ENCODE results near the gene NAALADL2.
"Not testable (repeated sequence)": the region's sequence is repeated elsewhere in the genome, so short reads cannot be mapped to it uniquely, and the experiment has no call there.

The NAALADL2 gene

DNA sequence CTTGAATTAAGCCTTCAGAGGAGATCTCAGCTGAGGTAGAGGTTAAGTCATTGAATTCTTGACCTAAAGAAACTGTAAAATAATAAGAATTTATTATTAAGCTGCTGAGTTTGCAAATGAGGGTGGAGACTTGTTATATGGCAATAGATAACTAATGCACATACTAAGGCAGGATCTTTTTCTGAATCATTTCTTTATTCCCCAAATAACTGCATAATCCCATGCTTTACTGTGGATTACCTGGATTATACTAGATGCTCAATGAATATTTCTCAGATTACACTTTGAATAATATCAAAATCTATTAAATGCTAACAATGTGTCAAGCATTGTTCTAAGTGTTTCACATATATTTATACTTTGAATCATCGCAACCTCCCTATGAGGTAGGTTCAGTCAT, 532.5 kb downstream of the NAALADL2 start:
- no peak for DNase-seq

DNA sequence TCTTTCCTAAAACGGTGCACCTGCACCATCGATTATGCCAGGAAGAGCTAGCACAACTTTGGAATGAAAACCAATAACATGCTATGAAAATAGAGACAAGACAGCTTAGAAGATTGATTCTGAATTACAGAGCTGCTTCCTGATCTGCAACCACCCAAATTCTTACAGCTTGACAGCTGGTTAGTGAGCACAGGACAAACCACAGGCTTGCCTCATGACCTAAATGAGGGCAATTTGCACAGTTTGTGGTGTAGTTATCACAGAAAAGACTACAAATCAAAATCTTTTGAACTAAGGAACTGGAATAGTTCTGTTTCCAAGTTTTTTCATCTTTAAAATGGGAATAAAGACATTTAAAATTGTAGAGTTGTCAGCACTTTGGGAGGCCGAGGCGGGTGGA, 533.5 kb downstream of the NAALADL2 start:
- no peak for DNase-seq

GRCh38 chr3:175397372-175397771, 538.2 kb downstream of the NAALADL2 start:
- DNase-seq: no peak

DNA sequence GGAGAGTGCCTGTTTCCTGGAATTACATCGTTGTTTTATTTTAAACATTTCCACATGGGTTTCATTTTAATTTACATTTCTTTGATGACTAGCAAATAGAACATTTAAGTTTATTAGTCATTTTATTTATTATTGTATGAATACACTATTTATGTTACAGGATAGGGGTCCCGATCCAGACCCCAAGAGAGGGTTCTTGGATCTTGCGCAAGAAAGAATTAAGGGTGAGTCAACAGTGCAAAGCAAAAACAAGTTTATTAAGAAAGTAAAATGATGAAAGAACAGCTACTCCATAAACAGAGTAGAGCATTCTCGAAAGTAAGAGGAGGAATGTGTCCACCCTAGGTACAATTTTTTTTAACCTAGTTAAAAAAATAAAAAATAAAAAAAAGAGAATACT, 539.5 kb downstream of the NAALADL2 start:
- DNase-seq: no peak

GRCh38 chr3:175399156-175399840, 540.2 kb downstream of the NAALADL2 start:
- DNase-seq: no peak

DNA sequence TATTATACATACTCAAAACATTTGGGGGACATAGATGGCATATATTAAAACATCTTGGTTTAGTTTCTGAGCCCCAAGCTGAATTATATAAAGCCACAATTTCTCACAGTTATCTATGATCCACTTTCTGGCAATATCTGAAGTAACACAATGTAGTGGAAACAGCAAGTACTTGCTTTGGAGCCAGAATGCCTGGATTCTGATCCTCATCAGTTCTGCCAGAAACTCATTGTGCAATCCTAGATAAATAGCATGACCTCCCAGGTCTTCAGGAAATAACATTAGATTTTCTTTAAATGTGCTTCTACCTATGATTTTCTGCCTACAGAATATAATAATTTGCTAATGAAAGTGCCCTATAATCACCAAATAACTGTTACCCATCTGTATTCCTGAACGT, 544.9 kb downstream of the NAALADL2 start:
- no peak for DNase-seq

GRCh38 chr3:175404621-175405020, 545.5 kb downstream of the NAALADL2 start:
- no peak for DNase-seq

- DNase-seq: no peak
These were observed 551.1 kb downstream of the NAALADL2 start for GRCh38 chr3:175410251-175410650.

- no peak for DNase-seq
These were observed 552.3 kb downstream of the NAALADL2 start for GRCh38 chr3:175411405-175411804.

DNA sequence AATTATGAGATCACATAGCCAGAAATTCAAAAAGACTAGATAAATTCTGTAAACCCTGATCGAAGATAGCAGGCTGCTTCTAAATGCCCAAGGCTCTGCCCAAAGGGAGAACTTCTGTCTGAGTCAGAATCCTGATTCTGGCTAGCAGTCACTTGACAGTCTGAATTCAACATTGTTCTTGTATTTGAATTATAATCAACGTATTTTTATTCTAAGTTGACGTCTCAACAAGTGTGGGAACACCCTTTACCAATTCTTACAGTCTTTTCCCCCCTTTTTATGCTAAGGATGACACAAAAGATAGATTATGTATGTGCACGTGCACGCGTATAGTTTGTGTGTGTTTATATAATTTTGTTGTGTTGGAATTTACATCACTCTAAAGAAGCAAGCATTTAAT, 552.8 kb downstream of the NAALADL2 start:
- DNase-seq: no peak

DNA sequence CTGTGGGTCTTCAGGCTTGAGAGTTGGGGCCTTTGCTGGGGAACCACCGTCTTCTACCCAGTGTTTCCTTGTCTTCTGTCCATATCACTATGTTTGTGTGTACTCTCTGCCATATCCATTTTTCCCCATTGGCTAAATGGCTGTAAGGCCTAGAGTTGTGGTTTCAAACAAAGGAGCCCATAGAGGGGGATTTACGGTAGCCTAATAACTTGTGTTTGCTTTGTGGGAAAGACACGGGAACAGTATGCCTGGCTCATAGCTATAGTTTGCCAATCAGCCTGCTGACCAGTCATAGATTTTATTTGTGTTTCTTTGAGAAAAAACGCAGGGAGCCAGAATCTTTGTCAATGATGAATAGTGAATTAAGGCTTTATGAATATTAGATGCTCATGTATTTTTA, 554.8 kb downstream of the NAALADL2 start:
- DNase-seq: no peak

DNA sequence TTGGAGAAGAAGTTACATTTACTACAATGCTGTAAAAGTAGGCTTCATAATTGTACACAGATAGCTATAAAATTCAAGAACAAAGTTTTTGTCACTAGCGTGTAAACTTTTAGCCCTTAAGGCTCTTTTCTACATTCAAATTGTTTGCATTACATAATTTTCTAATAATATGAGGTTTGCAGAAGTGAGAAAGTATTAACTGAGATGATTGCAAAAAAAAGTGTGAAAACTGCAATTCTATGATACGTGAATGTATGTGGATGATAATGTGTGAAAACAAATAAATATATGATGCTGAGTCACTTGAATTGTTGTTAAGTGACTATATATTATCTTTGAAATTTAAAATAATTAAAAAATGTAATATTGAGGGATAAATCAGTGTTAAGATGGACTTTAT, 557.5 kb downstream of the NAALADL2 start:
- no peak for DNase-seq

DNA sequence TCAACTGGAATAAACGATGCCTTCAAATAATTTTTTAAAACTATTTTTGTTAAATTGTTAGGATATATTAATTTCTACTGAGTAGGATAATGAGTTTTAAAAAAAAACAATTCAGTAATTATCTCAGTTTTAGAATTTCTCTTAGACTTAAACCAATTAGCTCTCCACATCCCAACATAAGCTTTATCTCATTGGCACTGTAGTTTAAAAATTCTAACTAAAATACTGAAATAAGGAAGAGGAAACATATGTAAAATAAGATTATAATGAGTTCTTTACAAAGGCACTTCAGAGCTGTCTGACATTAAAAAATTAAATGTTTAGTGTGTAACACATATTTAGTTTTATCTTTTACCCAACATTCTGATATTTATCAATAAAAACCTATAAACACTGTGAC, 558.3 kb downstream of the NAALADL2 start:
- DNase-seq: no peak

GRCh38 chr3:175421902-175422301, 562.8 kb downstream of the NAALADL2 start:
- DNase-seq: no peak

DNA sequence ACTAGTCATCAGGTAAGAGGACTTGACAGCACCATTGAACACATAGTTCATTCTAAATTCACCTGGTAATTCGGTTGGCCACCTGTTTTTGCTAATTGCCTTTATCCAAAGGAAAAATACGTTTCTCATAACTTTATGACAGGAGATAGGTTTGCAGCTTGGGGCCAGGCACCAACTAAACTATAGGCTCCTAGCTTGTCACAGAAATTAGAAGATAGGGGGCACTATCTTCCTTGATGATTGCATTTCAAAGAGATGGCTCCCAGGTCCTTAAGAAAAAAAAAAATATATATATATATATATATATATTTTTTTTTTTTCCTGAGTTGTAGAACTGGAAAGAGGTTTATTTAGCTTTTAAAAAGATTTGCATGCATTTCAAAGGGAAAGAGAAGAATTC, 563.6 kb downstream of the NAALADL2 start:
- DNase-seq: no peak

GRCh38 chr3:175423848-175424247, 564.7 kb downstream of the NAALADL2 start:
- not testable (repeated sequence) for DNase-seq

DNA sequence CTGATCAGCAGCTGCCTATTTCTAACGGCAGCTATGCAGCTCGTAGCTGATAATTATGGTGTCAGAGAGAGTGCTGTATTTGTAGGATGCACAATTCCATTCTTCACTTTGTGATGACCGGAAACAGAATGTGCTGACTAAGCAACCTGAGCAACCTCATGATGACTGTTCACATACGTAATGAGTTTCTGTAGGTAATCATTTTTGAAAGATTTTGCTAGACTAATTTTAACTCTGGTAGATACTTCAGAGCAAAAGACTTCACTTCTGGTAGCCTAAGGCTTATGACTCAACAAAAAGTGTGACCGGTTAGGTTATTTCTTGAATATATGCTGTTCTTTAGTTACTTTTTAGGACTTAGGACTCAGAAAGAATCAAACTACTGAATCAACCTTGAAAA, 567.7 kb downstream of the NAALADL2 start:
- no peak for DNase-seq

GRCh38 chr3:175428466-175428865, 569.3 kb downstream of the NAALADL2 start:
- no peak for DNase-seq

- no peak for DNase-seq
These were observed 572.0 kb downstream of the NAALADL2 start for GRCh38 chr3:175430983-175431773.

DNA sequence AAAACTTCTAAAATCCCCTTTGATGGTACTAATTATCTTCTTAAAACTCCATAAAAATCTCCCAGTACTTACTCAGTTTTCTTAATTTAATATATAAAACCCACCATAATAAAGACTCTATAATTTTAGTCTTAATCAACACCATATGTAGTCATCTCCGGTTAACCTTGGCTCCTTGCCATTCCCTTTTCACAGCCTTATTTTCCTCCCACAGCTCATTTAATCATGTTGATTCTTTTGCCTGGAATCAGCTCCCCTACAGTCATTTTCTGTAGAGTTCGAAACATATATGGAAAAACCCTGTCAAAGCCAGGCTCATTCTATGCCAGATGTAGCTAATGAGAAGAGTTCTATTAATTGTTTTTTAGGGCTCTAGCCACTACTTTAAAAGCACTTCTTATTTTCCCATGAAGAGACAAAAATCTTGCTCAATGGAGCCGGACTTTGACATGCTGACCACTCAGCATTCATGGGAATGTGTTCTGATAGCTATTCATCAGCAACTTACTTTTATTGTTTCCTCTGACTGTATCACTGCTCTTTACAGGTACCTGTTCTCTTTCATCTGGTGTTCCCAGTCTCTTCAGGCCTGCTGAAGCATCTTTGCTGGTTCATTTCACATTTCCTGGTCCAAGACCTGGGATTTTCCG, 573.4 kb downstream of the NAALADL2 start:
- no peak for DNase-seq

GRCh38 chr3:175433026-175433674, 574.0 kb downstream of the NAALADL2 start:
- no peak for DNase-seq

DNA sequence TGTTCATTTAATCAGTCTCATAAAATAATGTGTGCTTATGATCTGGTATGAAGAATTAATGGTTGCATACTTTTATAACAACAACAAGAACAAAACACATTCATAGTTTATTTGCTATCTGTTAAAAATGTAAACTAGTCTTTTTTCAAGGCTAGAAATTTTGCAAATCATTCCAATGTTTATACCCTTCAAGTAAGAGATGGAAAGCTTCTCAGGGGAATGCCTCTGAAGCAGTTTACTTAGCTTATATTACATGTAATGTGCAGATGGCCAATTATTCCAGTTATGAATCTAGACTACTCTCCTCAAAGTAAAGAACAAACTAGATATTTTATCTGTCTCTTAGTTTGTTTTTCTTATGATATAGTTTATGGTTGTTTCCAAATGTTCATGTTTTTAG, 575.4 kb downstream of the NAALADL2 start:
- DNase-seq: no peak

DNA sequence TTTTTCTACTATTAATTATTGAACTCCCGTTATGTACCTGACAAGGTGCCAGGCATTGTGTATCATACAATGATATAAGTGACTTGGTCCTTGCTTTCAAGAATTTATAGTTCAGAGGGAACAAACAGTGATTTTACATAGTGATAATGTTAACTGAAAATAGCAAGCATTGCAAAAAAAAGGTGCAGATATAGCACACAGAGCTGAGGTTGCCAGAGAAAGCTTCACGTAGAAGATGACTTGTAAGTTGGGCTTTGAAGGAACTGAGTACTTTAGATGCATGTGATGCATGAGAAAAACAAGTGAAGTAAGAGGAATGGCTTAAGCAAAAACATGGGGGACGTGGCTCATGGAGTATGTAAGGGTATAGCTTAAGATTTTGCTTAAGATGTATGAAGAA, 584.5 kb downstream of the NAALADL2 start:
- no peak for DNase-seq

DNA sequence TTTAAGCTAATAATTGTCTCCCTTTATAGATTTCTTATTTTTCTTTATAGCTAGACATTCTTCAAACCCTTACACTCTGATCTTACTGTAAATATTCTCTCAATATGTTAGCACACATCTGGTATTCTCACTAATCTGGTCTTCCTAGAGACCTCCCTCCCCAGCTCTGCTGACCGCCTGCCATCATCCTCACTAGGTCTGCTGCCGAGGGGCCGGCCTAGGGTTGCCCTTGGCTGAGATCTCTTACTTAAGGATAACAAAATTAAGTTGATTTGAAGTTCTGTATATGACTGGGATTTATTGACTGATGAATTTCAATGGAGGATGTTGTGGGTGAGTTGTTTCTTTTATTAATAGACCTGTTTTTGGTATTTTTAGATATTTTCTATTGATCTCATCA, 586.6 kb downstream of the NAALADL2 start:
- DNase-seq: no peak
